Measurements from ENCODE around the gene ZFYVE16.
"Not testable (repeated sequence)": the region's sequence is repeated elsewhere in the genome, so short reads cannot be mapped to it uniquely, and the experiment has no call there.

Gene ZFYVE16

DNA sequence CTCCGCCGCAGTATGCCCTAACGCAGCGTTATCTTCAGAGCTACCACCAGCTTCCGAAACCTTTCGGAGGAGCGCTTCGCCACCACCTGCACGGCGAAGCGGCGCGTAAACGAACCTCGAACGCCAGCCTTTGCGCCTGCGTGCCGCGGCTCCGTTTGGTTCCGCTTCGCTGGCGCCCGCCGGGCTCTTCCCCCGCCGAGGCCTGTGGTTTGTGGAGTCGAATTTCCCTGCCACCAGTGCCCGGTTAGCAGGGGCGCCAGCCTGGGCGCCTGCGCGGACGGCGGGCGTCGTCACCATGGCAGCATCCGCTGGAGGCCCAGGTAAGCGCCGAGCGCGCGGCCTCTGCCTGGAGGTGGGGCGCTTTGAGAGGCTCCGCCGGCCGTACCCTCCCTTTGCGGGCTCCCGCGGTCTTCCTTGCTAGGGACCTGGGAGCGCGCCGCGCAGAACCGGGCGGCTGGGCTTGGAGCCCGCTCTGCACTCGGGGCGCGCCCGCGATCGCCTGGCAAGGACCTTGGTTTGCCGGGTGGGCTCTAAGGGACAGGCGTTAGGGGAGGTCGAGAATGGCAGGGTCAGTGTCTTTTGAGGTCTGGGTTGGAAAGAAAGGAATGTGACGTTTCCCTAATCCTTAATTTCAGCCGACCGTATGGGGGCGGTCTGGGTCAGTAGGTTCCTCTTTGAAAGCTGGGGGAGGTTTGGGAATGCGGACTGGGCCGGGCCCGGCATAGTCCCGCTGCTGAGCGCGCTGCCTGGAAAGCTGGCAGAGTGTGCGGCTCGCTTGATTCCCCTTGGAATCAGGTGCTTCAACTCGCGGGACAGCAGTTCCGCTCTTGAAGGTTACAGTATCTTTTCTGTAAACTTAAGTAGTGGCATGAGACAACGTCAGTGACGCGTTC, 80.2 kb downstream of the ZFYVE16 start, which contains the start of gene FAM151B:
FAM151B (plus strand) TSS at position 272 of the 893 bp plus-strand sequence; CDS start at position 296, 24 bp downstream.
- peak; percentile 29 for DNase-seq (ENCODE audit: low read depth)

DNA sequence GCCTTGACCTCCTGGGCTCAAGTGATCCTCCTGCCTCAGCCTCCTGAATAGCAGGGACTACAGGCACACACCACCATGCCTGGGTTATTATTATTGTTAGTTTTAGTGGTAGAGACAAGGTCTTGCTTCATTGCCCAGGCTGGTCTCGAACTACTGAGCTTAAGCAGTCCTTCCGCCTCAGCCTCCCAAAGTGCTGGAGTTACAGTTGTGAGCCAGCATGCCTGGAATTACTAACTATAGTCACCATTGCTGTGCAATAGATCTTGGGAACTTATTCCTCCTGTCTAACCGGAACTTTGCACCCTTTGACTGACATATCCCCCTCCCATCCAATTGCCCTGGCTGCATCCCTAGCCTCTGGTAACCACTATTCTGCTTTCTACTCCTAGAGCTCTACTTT, 83.4 kb downstream of the ZFYVE16 start:
- no peak for DNase-seq (ENCODE audit: low read depth)

DNA sequence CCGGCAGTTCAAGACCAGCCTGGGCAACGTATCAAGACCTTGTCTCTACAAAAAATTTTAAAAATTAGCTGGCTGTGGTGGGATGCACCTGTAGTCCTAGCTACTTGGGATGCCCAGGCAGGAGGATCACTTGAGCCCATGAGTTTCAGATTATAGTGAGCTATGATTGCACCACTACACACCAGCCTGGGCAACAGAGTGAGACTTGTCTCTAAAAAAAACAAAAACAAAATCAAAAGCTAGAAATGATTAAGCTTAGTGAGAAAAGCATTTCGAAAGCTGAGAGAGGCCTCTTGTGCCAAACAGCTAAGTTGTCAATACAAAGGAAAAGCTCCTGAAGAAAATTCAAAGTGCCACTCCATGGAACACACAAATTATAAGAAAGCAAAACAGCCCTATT, 84.9 kb downstream of the ZFYVE16 start:
- DNase-seq (ENCODE audit: low read depth) = no peak

DNA sequence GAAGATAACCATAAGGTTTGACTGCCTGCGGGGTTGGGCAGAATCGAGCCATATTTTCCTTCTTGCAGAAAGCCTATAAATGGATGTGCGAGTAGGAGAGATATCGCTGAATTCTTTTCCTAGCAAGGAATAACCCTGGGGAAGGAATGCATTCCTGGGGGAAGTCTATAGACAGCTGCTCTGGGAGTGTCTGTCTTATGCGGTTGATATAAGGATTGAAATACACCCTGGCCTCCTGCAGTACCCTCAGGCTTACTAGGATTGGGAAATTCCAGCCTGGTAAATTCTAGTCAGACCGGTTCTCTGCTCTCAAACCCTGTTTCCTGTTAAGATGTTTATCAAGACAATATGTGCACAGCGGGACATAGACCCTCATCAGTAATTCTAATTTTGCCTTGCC, 85.6 kb downstream of the ZFYVE16 start:
- DNase-seq (ENCODE audit: low read depth) = not testable (repeated sequence)

DNA sequence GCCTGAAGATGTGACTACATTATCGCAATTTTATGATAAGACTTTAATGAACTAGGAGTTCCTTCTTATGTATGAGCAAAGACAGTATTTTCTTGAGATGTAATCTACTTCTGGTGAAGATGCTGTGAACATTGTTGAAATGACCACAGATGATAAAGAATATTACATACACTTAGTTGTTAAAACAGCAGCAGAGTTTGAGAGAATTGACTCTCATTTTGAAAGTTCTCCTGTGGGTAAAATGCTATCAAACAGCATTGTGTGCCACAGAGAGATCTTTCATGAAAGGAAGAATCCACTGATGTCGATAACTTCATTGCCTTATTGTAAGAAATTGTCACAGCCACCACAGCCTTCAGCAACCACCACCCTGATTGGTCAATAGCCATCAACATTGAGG, 88.0 kb downstream of the ZFYVE16 start:
- no peak for DNase-seq (ENCODE audit: low read depth)

DNA sequence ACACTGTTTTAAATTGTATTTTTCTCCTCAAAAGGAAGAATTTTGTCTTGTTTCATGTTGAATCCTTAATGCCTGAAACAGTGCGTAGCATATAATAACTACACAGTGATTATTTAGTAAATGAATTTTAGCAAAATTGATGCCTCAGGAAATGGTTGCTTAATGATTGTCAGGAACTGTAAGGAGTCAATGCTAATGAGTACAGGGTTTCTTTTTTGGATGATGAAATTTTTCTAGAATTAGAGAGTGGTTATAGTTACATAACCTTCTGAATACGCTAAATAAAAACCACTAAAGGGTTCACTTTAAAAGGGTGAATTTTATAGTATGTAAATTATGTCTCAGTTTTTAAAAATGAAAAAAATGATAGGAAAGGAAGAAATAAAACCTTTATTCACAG, 94.9 kb downstream of the ZFYVE16 start:
- DNase-seq (ENCODE audit: low read depth) = no peak

DNA sequence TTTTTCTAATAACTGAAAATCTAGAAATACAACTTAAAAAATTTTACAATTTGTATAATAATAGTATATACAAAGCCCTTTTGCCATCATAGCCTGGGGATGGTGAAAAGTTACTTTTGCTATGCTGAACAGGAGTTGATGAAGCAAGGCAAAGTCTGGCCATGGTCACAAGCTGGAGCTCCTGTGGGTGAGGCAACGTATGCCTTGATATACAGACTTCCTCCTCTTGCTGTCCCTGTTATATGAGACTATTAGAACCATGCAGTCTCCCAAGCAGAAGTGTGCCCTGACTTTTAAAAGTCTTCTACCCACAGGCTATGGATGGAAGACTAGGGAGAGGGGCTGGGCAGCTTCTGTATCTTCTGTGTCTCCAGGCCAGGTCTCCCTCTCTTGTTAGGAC, 95.8 kb downstream of the ZFYVE16 start:
- no peak for DNase-seq (ENCODE audit: low read depth)

DNA sequence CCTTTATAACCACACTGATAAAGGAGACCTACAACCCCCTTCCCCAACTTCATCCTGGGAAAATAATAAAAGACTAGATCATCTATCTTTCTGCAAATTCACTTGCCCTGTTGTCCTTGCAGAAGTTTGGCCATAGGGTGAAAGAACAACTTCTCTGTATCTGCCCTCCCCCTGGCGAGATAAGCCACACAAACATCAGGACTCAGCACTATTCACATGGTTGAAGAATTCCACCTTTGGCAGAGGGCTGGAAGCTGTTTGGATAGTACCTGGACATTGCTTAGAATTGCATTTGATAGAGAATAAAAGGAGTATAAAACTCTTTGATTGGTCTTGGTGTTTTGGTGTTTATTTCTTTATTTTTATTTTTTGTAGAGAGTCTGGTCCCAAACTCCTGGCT, 97.0 kb downstream of the ZFYVE16 start:
- no peak for DNase-seq (ENCODE audit: low read depth)

DNA sequence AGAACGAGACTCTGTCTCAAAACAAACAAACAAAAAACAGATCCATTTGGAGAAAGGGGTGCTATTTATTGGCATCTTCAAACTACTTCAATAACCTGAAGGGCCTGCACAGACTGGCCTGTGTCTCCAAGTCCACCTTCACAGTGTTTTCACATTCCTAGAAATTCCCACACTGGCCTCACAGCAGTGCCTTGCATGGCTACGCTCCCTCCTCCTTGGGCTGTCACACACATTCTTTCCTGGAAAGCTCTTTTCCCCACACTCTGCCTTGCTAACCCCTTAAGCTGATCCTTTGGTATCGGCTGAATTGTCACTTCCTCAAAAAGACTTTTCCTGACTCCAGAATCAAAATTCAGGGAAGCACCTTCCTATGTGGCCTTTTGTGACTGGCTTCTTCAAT, 99.8 kb downstream of the ZFYVE16 start:
- no peak for DNase-seq (ENCODE audit: low read depth)

DNA sequence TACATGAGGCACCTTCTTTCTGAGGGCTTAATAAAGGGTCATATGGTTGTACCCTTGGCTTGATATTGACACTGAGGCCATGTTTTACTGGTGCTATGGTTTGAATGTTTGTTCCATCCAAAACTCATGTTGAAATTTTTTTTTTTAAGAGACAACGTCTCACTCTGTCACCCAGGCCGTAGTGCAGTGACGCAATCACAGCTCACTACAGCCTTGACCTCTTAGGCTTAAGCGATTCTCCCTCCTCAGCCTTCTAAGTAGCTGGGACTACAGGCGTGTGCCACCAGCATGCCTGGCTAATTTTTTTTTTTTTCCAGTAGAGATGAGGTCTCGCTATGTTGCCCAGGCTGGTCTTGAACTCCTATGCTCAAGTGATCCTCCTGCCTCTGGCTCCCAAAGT, 101.0 kb downstream of the ZFYVE16 start:
- DNase-seq (ENCODE audit: low read depth) = no peak

DNA sequence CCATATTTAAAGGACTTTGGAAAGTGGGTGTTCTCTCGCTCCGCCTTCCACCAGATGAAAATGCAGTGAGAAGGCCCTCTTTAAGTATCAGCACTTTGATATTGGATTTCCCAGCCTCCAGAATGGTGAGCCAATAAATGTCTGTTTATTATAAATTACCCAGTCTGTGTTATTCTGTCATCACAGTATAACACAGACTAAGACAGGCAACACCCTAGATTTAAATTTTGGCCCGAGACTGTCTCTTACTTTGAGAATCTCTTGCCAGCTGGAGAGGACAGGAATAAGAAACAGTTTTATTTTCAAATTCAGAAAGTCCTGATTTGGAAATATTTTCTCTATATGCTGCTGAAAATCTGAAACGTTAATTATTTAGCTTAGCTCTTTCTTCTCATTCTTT, 101.5 kb downstream of the ZFYVE16 start:
- DNase-seq (ENCODE audit: low read depth) = no peak

DNA sequence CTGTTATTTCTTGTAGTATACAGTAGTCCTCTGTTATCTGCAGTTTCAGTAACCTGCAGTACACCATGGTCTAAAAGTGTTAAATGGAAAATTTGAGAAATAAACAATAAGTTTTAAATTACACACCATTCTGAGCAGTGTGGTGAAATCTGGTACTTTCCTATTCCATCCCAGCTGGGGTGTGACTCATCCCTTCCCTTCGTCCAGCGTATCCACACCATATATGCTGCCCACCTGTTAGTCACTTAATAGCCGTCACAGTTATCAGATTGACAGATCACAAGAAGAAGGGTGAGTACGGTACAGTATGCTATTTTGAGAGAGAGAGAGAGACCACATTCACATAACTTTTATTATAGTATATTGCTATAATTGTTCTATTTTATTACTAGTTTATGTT, 109.0 kb downstream of the ZFYVE16 start:
- DNase-seq (ENCODE audit: low read depth) = peak; percentile 2
